Upper lobe of left lung (tissue), 4 donors: ENCODE data around the gene TENM4.

Experiments used
- POLR2A ChIP-seq, 4 donors: fragments of 450-650 bp; IDR thresholded peaks; one replicate each; pipeline ENCODE4 v1.5.1; 2016 to 2017; ENCODE audit warnings: antibody characterized with exemption in 4 of 4, mild to moderate bottlenecking in 2 of 4
- POLR2AphosphoS5 ChIP-seq, 2 donors: sonication (generic); formaldehyde crosslinking; IDR thresholded peaks; one replicate each; pipeline ENCODE4 v1.5.1; 2017; ENCODE audit warnings: antibody characterized with exemption in 2 of 2
- TF ChIP-seq, protein P1 (sequence below), 6 experiments: fragments of 450-650 bp in 4 of 6; fragments of 200-600 bp in 2 of 6; sonication (generic) in 2 of 6; IDR thresholded peaks; one replicate each; pipeline ENCODE4 v1.5.1; 2016 to 2019; ENCODE audit warnings: antibody characterized with exemption in 6 of 6

DNA sequence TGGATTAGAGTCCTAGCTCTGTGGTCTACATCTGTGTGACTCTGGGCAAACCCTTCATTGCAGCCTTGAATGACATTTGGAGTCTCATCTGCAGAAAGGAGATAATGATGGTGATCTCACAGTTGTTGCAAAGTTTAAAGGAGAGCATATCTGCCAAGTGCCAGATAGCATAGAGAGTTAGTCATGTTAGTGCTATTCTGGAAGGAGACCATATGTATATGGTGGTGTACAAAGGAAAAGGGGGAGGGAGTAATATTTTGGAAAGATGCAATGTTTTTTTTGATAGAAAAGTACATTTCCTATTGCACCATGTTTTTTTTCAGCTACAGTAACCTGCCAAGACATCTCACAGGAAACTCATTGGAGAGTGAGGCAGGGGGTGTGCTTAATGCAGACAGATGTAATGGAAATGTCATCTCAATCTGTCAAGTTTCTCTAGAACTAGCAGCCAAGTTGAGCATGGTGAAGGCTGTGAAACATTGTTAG, 774.1 kb downstream of the TENM4 start:
- TF ChIP-seq, protein P1, sequence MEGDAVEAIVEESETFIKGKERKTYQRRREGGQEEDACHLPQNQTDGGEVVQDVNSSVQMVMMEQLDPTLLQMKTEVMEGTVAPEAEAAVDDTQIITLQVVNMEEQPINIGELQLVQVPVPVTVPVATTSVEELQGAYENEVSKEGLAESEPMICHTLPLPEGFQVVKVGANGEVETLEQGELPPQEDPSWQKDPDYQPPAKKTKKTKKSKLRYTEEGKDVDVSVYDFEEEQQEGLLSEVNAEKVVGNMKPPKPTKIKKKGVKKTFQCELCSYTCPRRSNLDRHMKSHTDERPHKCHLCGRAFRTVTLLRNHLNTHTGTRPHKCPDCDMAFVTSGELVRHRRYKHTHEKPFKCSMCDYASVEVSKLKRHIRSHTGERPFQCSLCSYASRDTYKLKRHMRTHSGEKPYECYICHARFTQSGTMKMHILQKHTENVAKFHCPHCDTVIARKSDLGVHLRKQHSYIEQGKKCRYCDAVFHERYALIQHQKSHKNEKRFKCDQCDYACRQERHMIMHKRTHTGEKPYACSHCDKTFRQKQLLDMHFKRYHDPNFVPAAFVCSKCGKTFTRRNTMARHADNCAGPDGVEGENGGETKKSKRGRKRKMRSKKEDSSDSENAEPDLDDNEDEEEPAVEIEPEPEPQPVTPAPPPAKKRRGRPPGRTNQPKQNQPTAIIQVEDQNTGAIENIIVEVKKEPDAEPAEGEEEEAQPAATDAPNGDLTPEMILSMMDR (IDR thresholded peaks at IDR 0.05), result no peak
- TF ChIP-seq POLR2A (IDR thresholded peaks at IDR 0.05) (no peak), POLR2AphosphoS5 (IDR thresholded peaks at IDR 0.05) (no peak)
